ENCODE data around the gene UXS1.

The UXS1 gene

GRCh38 chr2:106059416-106060065, 134.6 kb downstream of the UXS1 start:
- Histone ChIP-seq H3K4me3 (no peak overlapping the region), H3K27ac (no peak overlapping the region), H3K36me3 (no peaks in the 10 kb centered on the region), H3K4me1 (peaks cover 0 to 8% (median 0%) of the 10 kb centered on the region in 4 donors), H3K27me3 (no peaks in the 10 kb centered on the region), H3K9me3 (no peaks in the 10 kb centered on the region)
- TF ChIP-seq CTCF (IDR thresholded peaks at IDR 0.05), result no peak
- intact Hi-C loops (cut with DNase I; ENCODE audit: low total_unique reads), result no loop called here
- DNase-seq, result no peak

GRCh38 chr2:106058469-106059137, 135.5 kb downstream of the UXS1 start:
- Histone ChIP-seq H3K27ac (no peak overlapping the region), H3K36me3 (no peaks in the 10 kb centered on the region), H3K4me1 (peaks cover 0 to 8% (median 0%) of the 10 kb centered on the region in 4 donors), H3K9me3 (no peaks in the 10 kb centered on the region), H3K27me3 (no peaks in the 10 kb centered on the region), H3K4me3 (no peak overlapping the region)
- TF ChIP-seq CTCF (IDR thresholded peaks at IDR 0.05), result no peak
- intact Hi-C loops (cut with DNase I; ENCODE audit: low total_unique reads), result no loop called here
- no peak for DNase-seq

GRCh38 chr2:106057206-106057605, 136.9 kb downstream of the UXS1 start:
- intact Hi-C loops (cut with DNase I; ENCODE audit: low total_unique reads), result no loop called here
- no peak for TF ChIP-seq CTCF (IDR thresholded peaks at IDR 0.05)
- Histone ChIP-seq H3K9me3 (no peaks in the 10 kb centered on the region), H3K4me3 (no peak overlapping the region), H3K27me3 (no peaks in the 10 kb centered on the region), H3K27ac (no peak overlapping the region), H3K36me3 (no peaks in the 10 kb centered on the region), H3K4me1 (peaks cover 0 to 8% (median 0%) of the 10 kb centered on the region in 4 donors)
- DNase-seq, result no peak

- intact Hi-C loops (cut with DNase I; ENCODE audit: low total_unique reads), result no loop called here
Measured at GRCh38 chr2:106054880-106055655, 139.0 kb downstream of the UXS1 start.

DNA sequence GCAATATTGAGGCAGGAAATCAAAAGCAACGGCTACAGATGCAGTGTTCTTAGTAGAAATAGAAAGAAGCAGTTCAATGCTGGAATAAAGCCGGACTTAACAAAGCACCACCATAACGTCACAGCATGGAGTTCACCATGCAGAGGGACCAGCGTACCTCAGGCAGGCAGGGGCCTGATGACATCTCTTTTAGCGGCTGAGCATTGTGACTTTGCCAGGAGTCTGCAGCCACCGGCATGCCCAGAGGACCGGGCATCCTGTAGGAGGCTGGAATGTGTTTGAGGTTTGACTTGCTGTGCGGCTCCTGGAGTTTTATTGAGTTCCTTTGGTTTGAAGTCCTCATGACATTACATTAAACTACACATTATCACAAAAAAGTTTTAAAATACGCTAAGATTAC, 139.8 kb downstream of the UXS1 start:
- no peak for TF ChIP-seq CTCF (IDR thresholded peaks at IDR 0.05)
- intact Hi-C loops (cut with DNase I; ENCODE audit: low total_unique reads), result no loop called here

More at GRCh38 chr2:106054880-106055655, 139.0 kb downstream of the UXS1 start:
- Histone ChIP-seq H3K27me3 (no peaks in the 10 kb centered on the region), H3K4me1 (peaks cover 0 to 8% (median 0%) of the 10 kb centered on the region in 4 donors), H3K9me3 (no peaks in the 10 kb centered on the region), H3K36me3 (no peaks in the 10 kb centered on the region), H3K27ac (no peak overlapping the region), H3K4me3 (no peak overlapping the region)
- no peak for TF ChIP-seq CTCF (IDR thresholded peaks at IDR 0.05)
- no peak for DNase-seq

More for the DNA sequence above, 139.8 kb downstream of the UXS1 start:
- no peak for DNase-seq
- Histone ChIP-seq H3K4me3 (no peak overlapping the region), H3K36me3 (no peaks in the 10 kb centered on the region), H3K27me3 (no peaks in the 10 kb centered on the region), H3K27ac (no peak overlapping the region), H3K4me1 (peaks cover 0 to under 1% (median 0%) of the 10 kb centered on the region in 4 donors), H3K9me3 (no peaks in the 10 kb centered on the region)
